K562 (cell line): Measurements from ENCODE around the gene EZH1. TPM values are rescaled to one million over a fixed set of nuclear protein-coding genes. Genes with fewer than 3 reads are reported as not detected.

ENCODE experiments used
- DDX20 ChIP-seq: fragments of 450-650 bp; IDR thresholded peaks from 2 replicates; pipeline ENCODE4 v1.6.1; 2016; ENCODE audit warnings: missing genetic modification characterization, low read depth, mild to moderate bottlenecking, missing compliant biosample characterization, moderate library complexity
- ETV5 ChIP-seq: sonication (generic); formaldehyde crosslinking; IDR thresholded peaks from 2 replicates; pipeline ENCODE4 v1.4.0; 2020; ENCODE audit warnings: low read depth, mild to moderate bottlenecking, missing genetic modification reagents
- HDAC6 ChIP-seq: IDR thresholded peaks from 2 replicates; pipeline ENCODE4 v1.6.1; 2012; ENCODE audit warnings: low read depth, mild to moderate bottlenecking, control low read depth, inconsistent platforms, low read length, moderate library complexity
- JUND ChIP-seq, 2 experiments: IDR thresholded peaks; 2 replicates in 1 of 2; 3 replicates in 1 of 2; pipeline ENCODE4 v1.6.1; 2011; ENCODE audit warnings: borderline replicate concordance in 2 of 2, low read depth in 2 of 2, low read length in 2 of 2, improper control_type of control experiment in 1 of 2, missing biosample characterization in 1 of 2, missing genetic modification characterization in 1 of 2, missing genetic modification reagents in 1 of 2
- NFYB ChIP-seq: IDR thresholded peaks from 2 replicates; pipeline ENCODE4 v1.6.1; 2011; ENCODE audit warnings: mild to moderate bottlenecking, moderate library complexity; ENCODE audit not compliant: insufficient read length; ENCODE audit errors: extremely low read depth
- NR4A1 ChIP-seq, 2 experiments: fragments of 250-450 bp in 1 of 2; fragments of 450-650 bp in 1 of 2; sonication (Bioruptor Pico) in 1 of 2; IDR thresholded peaks; 2 replicates each; pipeline versions ENCODE4 v1.4.0 to v1.6.1; 2016 to 2020; ENCODE audit warnings: mild to moderate bottlenecking in 2 of 2, missing compliant biosample characterization in 1 of 2, missing genetic modification characterization in 1 of 2, moderate library complexity in 1 of 2
- PHF20 ChIP-seq: fragments of 450-650 bp; IDR thresholded peaks from 2 replicates; pipeline ENCODE4 v1.6.1; 2018; ENCODE audit not compliant: partially characterized antibody
- POLR2AphosphoS2 ChIP-seq: IDR thresholded peaks from 2 replicates; pipeline ENCODE4 v1.6.1; 2012; ENCODE audit warnings: low read length, improper control_type of control experiment
- RBM25 ChIP-seq: fragments of 200-400 bp; formaldehyde crosslinking; IDR thresholded peaks from 2 replicates; pipeline ENCODE4 v1.6.1; 2018; ENCODE audit warnings: low read length, low read depth, moderate library complexity; ENCODE audit not compliant: severe bottlenecking
- SNIP1 ChIP-seq: fragments of 450-650 bp; IDR thresholded peaks from 2 replicates; pipeline ENCODE4 v1.7.1; 2017; ENCODE audit warnings: low read depth, mild to moderate bottlenecking
- SP2 ChIP-seq: IDR thresholded peaks from 2 replicates; pipeline ENCODE4 v1.6.1; 2011; ENCODE audit warnings: mild to moderate bottlenecking, low read depth, low read length, moderate library complexity; ENCODE audit not compliant: poor library complexity, severe bottlenecking; ENCODE audit errors: extremely low read depth
- THRAP3 ChIP-seq: fragments of 450-650 bp; IDR thresholded peaks from 2 replicates; pipeline ENCODE4 v1.6.1; 2016; ENCODE audit warnings: mild to moderate bottlenecking, inconsistent platforms, borderline replicate concordance
- ZNF174 ChIP-seq: fragments of 250-450 bp; sonication (Bioruptor Pico); IDR thresholded peaks from 2 replicates; pipeline ENCODE4 v1.4.0; 2020; ENCODE audit warnings: mild to moderate bottlenecking
- polyA plus RNA-seq, 8 experiments: library from polyadenylated mRNA; depleted of rRNA in 4 of 8; stranded (reverse) in 5 of 8; unstranded in 3 of 8; fragments of >200 nt; fragmentation: Nextera tagmentation in 2 of 8; fragmentation: Illumina TruSeq in 1 of 8; extraction: Ambion mirVana in 2 of 8; extraction: Trizol in 1 of 8; gene quantifications; 2 replicates each; pipeline versions ENCODE4 v1.2.1 to v1.2.3, GENCODE V29; 2011 to 2014; ENCODE audit warnings: inconsistent platforms in 1 of 8, missing spikeins in 1 of 8
- total RNA-seq, 7 experiments: library from RNA; depleted of rRNA in 6 of 7; stranded (reverse); fragments of >200 nt in 6 of 7; fragmentation: Illumina TruSeq in 2 of 7; extraction: Trizol in 2 of 7; gene quantifications; 2 replicates each; pipeline versions ENCODE4 v1.2.1 to v1.2.3, GENCODE V29; 2011 to 2021; ENCODE audit warnings: low replicate concordance in 1 of 7
- TF ChIP-seq, protein P1 (sequence below): fragments of 250-450 bp; sonication (Bioruptor Pico); IDR thresholded peaks from 2 replicates; pipeline ENCODE4 v1.4.0; 2020; ENCODE audit warnings: mild to moderate bottlenecking, moderate library complexity
- TF ChIP-seq, protein P2 (sequence below), 2 experiments: fragments of 450-650 bp in 1 of 2; IDR thresholded peaks; 2 replicates each; pipeline ENCODE4 v1.6.1; 2011 to 2017; ENCODE audit warnings: low read depth in 2 of 2, antibody characterized with exemption in 1 of 2, borderline replicate concordance in 1 of 2, low read length in 1 of 2, mild to moderate bottlenecking in 1 of 2, mixed read lengths in 1 of 2; ENCODE audit not compliant: control insufficient read depth in 1 of 2

Gene EZH1
- total and polyA plus RNA-seq, 9 of the 15 experiments (the other 6 are each of a cell fraction or from before 2014, with no cell fraction given) = 8.6 to 40.8 (median 22.9) TPM

DNA sequence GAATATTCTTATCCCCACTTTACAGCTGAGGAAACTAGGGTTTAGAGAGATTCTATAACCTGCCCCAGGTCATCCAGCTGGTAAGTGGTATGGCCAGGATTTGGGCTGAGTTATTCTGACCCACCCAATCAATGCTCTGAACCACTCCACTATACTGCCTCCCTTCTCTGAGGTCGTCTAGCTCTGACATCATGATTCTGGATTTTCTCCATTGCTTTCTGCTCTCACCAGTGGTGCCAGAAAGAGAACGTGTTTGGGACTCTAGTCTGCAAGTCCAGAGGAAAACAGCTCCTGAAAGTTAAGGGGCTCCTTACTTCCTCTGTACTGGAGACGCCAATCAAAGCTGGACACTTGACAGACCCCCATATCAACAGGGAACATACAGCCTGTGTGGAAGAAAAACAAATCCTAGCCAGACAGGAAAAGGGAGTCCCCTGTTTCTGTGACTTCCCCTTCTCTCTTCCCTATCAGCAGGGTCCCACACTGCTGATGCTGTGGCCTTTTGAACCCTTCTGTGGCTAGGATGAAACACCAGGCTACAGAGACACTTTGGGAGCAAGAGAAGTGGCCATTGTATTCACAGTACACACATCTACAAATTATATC, 6.0 kb upstream of the EZH1 start (continued):
- TF ChIP-seq PHF20 (no peak), ZNF174 (CRISPR knock-in tag) (no peak), POLR2AphosphoS2 (no peak), JUND (IDR thresholded peaks at IDR 0.05; ENCODE audit: borderline replicate concordance, low read depth, low read length) (no peak), JUND (tag; IDR thresholded peaks at IDR 0.05; ENCODE audit: borderline replicate concordance, low read depth, low read length) (no peak; the same call in 2 of the 3 replicates), ETV5 (CRISPR knock-in tag) (no peak), THRAP3 (no peak), HDAC6 (no peak), DDX20 (no peak), NR4A1 (CRISPR knock-in tag; IDR thresholded peaks at IDR 0.05) (no peak), NR4A1 (tag; IDR thresholded peaks at IDR 0.05) (no peak), RBM25 (no peak), SP2 (no peak), SNIP1 (no peak), NFYB (no peak)
- TF ChIP-seq, protein P1, sequence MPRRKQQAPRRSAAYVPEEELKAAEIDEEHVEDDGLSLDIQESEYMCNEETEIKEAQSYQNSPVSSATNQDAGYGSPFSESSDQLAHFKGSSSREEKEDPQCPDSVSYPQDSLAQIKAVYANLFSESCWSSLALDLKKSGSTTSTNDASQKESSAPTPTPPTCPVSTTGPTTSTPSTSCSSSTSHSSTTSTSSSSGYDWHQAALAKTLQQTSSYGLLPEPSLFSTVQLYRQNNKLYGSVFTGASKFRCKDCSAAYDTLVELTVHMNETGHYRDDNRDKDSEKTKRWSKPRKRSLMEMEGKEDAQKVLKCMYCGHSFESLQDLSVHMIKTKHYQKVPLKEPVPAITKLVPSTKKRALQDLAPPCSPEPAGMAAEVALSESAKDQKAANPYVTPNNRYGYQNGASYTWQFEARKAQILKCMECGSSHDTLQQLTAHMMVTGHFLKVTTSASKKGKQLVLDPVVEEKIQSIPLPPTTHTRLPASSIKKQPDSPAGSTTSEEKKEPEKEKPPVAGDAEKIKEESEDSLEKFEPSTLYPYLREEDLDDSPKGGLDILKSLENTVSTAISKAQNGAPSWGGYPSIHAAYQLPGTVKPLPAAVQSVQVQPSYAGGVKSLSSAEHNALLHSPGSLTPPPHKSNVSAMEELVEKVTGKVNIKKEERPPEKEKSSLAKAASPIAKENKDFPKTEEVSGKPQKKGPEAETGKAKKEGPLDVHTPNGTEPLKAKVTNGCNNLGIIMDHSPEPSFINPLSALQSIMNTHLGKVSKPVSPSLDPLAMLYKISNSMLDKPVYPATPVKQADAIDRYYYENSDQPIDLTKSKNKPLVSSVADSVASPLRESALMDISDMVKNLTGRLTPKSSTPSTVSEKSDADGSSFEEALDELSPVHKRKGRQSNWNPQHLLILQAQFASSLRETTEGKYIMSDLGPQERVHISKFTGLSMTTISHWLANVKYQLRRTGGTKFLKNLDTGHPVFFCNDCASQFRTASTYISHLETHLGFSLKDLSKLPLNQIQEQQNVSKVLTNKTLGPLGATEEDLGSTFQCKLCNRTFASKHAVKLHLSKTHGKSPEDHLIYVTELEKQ = no peak
- TF ChIP-seq, protein P2, sequence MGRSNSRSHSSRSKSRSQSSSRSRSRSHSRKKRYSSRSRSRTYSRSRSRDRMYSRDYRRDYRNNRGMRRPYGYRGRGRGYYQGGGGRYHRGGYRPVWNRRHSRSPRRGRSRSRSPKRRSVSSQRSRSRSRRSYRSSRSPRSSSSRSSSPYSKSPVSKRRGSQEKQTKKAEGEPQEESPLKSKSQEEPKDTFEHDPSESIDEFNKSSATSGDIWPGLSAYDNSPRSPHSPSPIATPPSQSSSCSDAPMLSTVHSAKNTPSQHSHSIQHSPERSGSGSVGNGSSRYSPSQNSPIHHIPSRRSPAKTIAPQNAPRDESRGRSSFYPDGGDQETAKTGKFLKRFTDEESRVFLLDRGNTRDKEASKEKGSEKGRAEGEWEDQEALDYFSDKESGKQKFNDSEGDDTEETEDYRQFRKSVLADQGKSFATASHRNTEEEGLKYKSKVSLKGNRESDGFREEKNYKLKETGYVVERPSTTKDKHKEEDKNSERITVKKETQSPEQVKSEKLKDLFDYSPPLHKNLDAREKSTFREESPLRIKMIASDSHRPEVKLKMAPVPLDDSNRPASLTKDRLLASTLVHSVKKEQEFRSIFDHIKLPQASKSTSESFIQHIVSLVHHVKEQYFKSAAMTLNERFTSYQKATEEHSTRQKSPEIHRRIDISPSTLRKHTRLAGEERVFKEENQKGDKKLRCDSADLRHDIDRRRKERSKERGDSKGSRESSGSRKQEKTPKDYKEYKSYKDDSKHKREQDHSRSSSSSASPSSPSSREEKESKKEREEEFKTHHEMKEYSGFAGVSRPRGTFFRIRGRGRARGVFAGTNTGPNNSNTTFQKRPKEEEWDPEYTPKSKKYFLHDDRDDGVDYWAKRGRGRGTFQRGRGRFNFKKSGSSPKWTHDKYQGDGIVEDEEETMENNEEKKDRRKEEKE (IDR thresholded peaks at IDR 0.05; ENCODE audit: borderline replicate concordance in 1 of 2, control insufficient read depth in 1 of 2, low read depth in 2 of 2, low read length in 1 of 2) = no peak
